ENCODE measurements around the gene TRIM31.

The TRIM31 gene

GRCh38 chr6:30061858-30062458 lies 50.9 kb downstream of the TRIM31 start:
- no peak for TF ChIP-seq CTCF (IDR thresholded peaks at IDR 0.05; ENCODE audit: low read depth, low read length)
- H3K4me3 ChIP-seq (ENCODE audit: low read depth, low read length): peak overlapping the region; percentile 87

- H3K4me3 ChIP-seq (ENCODE audit: low read depth, low read length): peak within 1 kb of the TSS; percentile 87
- TF ChIP-seq CTCF (IDR thresholded peaks at IDR 0.05; ENCODE audit: low read depth, low read length): no peak
Measured at GRCh38 chr6:30061092-30061857, 51.6 kb downstream of the TRIM31 start, which contains the start of gene POLR1H. Gene POLR1H, plus strand, starts transcription at chr6:30061265. Its CDS starts 260 bp downstream, at chr6:30061525.

- TF ChIP-seq CTCF (IDR thresholded peaks at IDR 0.05; ENCODE audit: low read depth, low read length): no peak
- peak overlapping the region; percentile 87 for H3K4me3 ChIP-seq (ENCODE audit: low read depth, low read length)
Measured at GRCh38 chr6:30060606-30061091, 52.2 kb downstream of the TRIM31 start.

GRCh38 chr6:30055513-30055912 lies 57.4 kb downstream of the TRIM31 start:
- H3K4me3 ChIP-seq (ENCODE audit: low read depth, low read length): no peak overlapping the region
- no peak for TF ChIP-seq CTCF (IDR thresholded peaks at IDR 0.05; ENCODE audit: low read depth, low read length)

GRCh38 chr6:30053682-30054081 lies 59.2 kb downstream of the TRIM31 start:
- H3K4me3 ChIP-seq (ENCODE audit: low read depth, low read length): no peak overlapping the region
- TF ChIP-seq CTCF (IDR thresholded peaks at IDR 0.05; ENCODE audit: low read depth, low read length): no peak

Measured in WI38 (cell line).